Sciatic nerve (tissue), 2 donors: ENCODE results near the gene C1QC. TPM values are rescaled to one million over a fixed set of nuclear protein-coding genes. Genes with fewer than 3 reads are reported as not detected.
A peak's percentile ranks its signal among the peaks of the same experiment; 100 is the strongest.
"Not testable (repeated sequence)": the region's sequence is repeated elsewhere in the genome, so short reads cannot be mapped to it uniquely, and the experiment has no call there.

ENCODE experiments used
- ATAC-seq: fragments of 200-7000 bp; cut with Tn5 transposase; one replicate; pipeline ENCODE4 v1.9.1; 2020; ENCODE audit warnings: mild to moderate bottlenecking, moderate library complexity
- DNase-seq: peaks from one replicate; pipeline ENCODE4 v3.0.0-alpha.2; 2020; ENCODE audit warnings: low spot score
- intact Hi-C: fragments of 100-400 bp; cut with DNase I; formaldehyde crosslinking; loops from one replicate; pipeline ENCODE4 v1.14.2; 2022
- total RNA-seq: library from RNA; stranded (reverse); fragmentation: NEBNext Ultra II Directional; extraction: Animal tissue kit (Norgen Biotek cat#: 25700); gene quantifications from one replicate; pipeline ENCODE4 v1.2.1, GENCODE V29; 2021
- donor health status: DM: no; HTN: no; CAD: no.
- donor health status: DM: no; HTN: no; CAD: no.

C1QC gene
- total RNA-seq, 1 donor from 2014 or later, result 126 TPM

DNA sequence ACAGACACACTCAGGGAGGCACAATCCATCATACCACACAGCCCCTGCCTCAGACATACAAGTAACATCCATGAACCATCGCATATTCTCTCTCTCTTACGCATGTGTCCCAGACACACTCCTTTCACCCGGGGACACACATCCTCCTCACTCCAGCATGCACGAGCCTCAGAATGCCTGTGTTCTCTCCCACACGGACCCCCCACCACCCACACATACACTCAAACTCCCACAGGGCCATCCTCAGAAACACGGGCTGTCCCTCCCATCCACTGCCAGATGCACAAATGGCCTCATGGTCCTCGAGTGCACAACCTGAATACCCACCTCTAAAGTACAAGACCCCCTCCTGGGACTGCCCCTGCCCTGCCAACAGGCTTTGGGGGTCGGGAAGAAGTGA lies 2.2 kb upstream of the C1QC start:
- no peak for DNase-seq
- ATAC-seq, result no peak
- intact Hi-C loops, result loop anchor here (5.0 kb wide), 1 partner anchor 224 kb away; no protein-coding TSS in a partner anchor

DNA sequence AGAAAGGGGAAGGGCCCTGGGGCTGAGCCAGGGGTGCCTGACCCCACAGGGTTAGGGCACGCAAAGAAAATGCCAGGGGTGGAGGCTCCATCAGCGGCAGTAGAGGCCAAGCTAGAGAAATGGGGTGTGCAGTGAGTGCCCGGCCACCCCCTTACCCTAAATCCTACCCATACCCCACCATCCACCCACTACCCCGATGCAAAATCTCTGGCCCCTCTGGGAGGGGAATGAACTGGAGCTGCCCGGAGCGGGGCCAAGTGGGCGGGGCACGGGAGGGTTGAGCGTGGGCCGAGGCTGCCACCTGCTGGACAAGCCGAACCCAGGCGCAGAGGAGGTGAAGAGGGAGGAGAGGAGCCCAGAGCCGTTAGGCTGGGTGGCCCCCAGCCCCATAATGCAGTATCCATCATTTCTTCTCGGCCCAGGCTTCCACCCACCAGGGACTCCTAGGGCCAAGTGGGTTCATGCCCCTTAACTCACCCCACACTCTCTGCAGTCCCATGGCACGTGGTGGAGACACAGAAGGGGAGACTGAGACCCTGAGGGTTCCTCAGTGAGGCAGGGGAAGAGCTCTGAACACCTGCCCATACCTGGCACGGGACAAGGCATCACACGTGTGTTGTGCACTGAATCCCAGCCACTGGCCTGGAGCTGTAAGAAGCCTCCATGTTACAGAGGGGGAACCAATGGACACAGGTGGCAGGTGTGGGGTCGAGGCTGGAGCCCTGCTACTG lies 1.4 kb upstream of the C1QC start:
- intact Hi-C loops, result loop anchor here (5.0 kb wide), 1 partner anchor 225 kb away; no protein-coding TSS in a partner anchor
- ATAC-seq (peak; percentile 90), DNase-seq (peak; percentile 92)

DNA sequence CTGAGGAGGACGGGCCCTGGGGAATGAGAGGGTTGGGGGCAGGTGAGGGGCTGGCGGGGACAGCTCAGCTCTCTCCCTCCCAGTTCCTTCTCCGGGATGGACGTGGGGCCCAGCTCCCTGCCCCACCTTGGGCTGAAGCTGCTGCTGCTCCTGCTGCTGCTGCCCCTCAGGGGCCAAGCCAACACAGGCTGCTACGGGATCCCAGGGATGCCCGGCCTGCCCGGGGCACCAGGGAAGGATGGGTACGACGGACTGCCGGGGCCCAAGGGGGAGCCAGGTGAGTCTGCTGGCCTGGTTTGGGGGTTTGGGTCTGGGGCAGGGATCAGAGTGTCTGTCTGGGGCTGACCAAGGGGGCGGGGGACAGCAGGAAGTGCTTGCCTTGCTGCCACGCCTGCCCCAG lies 495 bp downstream of the C1QC start:
- DNase-seq, result no peak
- ATAC-seq, result no peak
- intact Hi-C loops, result loop anchor here (5.0 kb wide), 1 partner anchor 227 kb away; no protein-coding TSS in a partner anchor

DNA sequence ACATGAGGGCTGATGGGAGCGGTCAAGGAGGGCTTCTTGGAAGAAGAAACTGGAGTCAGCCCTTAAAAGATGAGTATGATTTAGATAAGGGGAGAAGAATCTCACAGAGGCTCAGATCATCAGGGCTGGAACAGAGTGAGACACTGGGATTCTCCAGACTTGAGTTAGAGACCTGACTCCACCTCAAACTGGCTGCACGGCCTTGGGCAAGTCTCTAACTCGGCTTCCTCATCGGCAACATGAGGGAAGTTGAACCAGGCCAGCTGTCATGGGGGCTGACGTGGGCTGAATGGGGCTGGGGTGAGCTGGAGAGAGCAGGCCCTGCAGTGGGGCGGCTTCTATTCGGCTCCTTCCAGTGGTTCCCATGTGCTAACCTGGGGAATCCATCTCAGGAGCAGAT lies 2.5 kb downstream of the C1QC start:
- ATAC-seq (no peak), DNase-seq (no peak)
- intact Hi-C loops, result no loop called here

DNA sequence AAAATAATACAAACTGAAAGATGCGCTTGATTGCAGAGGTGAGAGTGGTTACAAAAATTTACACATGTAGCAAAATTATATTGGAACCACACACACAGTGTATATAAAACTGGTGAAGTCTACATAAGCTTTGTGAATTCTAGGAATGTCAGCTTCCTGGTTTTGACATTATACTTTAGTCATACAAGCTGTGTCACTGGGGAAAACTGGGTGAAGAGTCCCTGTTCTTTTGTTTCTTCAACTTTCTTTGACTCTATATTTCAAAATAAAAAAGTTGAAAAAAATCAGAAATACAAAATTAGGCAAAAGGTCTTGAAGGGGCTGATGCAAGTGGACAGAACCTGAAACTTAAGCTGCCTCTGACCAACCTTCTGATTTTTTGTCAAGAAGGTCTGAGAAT lies 3.0 kb downstream of the C1QC start:
- intact Hi-C loops, result no loop called here
- no peak for DNase-seq
- ATAC-seq, result no peak

DNA sequence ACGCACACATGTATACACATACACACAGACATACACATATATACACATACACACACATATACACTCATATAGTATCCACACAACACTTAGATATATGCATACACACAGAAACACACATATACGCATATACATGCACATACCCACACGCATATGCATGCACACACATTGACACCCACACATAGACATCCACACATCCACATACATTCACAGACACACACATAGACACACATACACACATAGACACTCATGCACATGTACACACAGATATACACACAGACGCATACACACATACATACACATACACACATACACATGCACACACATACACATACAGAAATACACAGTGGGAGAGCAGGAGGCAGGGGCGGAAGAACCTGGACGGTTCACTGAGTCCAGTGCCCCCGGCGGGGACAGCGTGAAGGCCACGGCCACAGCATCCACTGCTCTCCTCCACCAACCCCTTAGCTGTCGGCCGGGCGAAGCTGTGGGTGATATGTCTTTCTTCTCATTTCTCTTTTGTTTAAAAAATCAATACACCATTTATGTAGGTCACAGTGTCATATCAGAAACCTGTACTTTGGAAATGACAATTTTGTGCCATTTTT lies 6.8 kb downstream of the C1QC start:
- ATAC-seq (no peak), DNase-seq (no peak)
- intact Hi-C loops, result no loop called here

DNA sequence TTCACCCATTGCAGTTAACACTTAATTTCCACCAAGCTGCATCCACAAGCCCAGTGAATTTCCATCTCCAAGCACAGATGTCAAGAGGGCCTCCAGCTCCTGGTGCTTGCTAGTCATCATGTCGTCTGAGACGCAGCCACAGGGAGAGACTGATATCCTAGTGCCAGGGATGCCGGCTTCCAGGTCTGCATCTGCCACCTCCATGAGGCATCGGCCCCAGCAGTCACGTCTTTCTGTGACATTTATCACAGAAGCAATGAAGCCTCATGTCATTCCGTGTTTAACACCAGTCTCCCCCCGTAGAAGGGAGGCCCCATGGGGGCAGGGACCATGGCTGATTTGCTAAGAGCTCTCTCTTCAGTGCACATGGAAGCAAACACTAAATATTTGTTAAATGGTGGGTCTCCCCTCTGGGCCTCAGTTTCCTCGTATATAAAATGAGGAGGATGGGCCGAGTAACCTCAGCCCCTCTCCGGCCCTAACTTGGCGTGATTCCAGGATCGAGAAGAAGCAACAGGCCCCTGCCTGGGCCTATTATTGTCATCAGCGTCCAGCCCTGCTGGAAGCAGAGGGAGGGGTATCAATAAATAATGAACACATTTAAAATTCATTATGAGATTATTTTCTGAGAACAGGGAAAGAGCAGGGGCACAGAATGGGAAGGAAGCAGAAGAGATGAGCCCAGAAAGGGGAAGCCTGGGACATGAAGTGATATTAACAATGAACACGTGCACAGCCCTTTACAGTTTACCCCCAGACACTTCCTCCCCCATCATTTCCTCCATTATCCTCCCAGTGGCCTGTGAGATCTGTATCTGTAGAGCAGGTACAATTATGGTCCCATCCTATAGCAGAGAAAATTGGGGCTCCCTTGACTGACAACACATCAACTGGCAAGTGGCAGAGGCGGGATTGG lies 8.8 kb downstream of the C1QC start:
- ATAC-seq, result peak; percentile 60
- intact Hi-C loops, result no loop called here
- DNase-seq, result no peak

DNA sequence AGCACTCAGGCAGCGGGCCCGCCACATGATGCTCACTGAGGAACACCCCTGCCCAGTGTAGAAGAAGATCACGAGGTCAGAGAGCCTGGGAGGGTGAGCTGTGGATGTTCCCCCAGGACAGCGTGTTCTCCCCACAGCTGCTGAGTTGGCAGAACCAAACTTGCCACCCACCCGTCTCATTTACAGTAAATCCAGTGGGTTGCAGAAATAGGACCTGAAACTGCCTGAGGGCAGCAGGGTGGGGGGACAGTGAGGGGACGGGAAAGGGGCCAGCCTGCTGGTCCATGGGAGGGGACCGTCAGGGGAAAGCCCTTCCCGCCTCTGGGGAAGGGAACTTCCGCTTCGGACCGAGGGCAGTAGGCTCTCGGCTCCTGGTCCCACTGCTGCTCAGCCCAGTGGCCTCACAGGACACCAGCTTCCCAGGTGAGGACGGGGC lies 9.5 kb downstream of the C1QC start, which contains the start of gene C1QB:
C1QB (plus strand) TSS at position 356 of the 436 bp plus-strand sequence. CDS start 6,227 bp downstream, outside the sequence.
- DNase-seq (peak; percentile 68), ATAC-seq (peak; percentile 89)
- intact Hi-C loops, result no loop called here

DNA sequence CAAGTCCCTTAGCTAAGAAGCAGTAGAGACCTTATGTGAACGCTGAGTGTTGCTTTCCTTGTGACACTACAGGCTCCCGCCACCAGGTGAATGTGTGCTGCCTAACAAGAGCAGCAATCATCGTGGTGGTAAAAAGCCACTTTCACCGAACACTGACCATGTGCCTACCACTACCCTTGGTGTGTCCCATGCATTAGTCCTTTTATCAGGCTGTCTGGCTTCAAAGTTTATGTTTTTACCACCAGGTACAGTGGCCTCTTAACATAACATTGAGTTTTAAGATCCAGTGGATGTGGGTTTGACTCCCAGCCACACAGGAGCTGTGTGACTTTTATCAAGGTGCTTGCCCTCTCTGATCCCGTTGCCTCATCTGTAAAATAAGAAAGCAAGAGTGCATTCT lies 11.3 kb downstream of the C1QC start:
- intact Hi-C loops, result no loop called here
- ATAC-seq, result no peak
- no peak for DNase-seq

DNA sequence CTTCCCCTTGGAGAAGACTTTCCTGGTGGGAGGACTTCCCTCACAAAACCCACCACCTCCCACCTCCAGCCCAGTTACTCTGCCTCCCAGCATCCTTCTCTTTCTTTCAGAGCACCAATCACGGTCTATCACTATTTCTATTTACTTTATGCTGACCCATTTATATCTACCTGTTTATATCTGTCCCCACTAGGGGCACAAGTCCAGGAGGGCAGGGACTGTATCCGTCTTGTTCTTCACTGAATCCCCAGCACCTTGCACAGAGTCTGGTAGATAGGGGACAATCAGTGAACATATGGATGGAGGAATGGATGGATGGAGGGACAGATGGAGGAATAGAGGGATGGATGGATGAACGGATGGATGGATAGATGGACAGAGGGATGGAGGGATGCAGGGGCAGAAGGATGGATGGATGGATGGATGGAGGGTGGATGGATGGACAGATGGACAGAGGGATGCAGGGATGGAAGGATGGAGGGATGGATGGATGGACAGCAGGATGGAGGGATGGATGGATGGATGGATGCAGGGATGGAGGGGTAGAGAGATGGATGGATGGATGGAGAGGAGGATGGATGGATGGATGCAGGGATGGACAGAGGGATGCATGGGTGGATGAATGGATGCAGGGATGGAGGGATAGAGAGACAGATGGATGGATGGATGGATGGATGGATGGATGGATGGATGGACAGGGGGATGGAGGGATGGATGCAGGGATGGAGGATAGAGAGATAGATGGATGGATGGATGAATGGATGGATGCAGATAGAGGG lies 15.1 kb downstream of the C1QC start:
- DNase-seq (no peak), ATAC-seq (no peak)
- intact Hi-C loops, result no loop called here

DNA sequence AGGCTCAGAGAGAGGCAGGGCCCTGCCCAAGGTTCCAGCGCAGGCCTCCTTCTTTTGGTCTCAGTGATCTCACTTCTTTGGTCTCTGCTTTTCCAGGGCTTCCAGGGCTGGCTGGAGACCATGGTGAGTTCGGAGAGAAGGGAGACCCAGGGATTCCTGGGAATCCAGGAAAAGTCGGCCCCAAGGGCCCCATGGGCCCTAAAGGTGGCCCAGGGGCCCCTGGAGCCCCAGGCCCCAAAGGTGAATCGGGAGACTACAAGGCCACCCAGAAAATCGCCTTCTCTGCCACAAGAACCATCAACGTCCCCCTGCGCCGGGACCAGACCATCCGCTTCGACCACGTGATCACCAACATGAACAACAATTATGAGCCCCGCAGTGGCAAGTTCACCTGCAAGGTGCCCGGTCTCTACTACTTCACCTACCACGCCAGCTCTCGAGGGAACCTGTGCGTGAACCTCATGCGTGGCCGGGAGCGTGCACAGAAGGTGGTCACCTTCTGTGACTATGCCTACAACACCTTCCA lies 17.3 kb downstream of the C1QC start:
- intact Hi-C loops, result no loop called here
- no peak for ATAC-seq
- DNase-seq, result no peak

DNA sequence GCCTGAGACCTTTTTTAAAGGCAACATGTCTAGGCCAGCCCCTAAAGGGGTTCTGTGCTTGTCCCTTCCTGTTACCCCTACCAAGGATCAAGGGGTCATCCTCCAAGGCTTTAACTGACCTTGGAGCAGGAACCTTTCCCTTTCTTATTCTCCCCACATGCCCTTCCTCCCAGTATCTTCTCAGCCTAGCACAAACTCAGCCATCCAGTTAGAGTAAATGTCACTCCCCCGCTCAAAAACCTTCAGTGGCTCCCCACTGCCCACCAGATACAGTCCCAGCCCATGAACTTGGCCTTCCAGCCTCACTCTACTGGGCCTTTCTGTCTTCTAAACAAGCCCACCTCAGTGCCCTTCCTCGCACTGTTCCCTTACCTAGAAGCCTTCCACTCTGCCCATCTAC lies 18.4 kb downstream of the C1QC start:
- DNase-seq, result no peak
- peak; percentile 11 for ATAC-seq
- intact Hi-C loops, result no loop called here

DNA sequence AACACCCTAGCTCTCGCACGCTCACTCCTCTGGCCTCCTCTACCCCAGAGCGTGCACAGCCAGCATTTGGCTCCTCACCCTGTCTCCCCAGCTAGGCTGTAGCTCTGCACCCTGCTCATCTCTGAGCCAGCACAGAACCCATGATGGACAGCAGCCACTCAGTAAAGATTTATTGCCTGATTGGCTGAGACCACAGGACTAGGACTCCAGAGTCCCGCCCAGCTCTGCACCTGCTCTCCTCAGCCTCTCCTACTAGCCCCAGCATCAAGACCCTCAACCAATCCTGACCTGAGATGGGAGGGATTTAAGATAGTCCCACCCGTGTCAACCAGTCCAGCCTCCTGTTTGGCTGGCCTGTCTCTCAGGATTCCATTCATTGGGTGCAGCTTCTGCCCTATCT lies 18.9 kb downstream of the C1QC start:
- intact Hi-C loops, result no loop called here
- DNase-seq (no peak), ATAC-seq (peak; percentile 83)

DNA sequence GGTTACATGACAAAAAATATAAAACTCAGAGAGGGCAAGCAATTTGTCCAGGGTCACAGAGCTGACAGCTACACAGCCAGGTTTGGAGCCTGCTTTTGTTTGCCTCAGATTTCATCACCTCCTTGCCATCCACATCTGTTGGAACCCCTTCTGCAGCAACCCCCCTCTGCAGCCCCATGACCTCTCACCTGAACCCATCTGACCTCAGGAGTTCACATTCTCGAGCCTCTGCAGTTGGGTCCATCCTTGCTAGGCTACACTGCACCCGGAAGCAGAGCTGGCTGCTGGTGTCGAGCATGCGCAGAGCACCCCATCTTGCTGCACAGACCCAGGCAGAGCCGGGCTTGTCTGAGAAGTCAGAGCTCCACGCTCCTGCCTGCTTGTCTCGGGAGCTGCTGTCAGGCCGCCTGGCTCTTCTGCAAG lies 19.6 kb downstream of the C1QC start:
- intact Hi-C loops, result no loop called here
- DNase-seq (no peak), ATAC-seq (no peak)

DNA sequence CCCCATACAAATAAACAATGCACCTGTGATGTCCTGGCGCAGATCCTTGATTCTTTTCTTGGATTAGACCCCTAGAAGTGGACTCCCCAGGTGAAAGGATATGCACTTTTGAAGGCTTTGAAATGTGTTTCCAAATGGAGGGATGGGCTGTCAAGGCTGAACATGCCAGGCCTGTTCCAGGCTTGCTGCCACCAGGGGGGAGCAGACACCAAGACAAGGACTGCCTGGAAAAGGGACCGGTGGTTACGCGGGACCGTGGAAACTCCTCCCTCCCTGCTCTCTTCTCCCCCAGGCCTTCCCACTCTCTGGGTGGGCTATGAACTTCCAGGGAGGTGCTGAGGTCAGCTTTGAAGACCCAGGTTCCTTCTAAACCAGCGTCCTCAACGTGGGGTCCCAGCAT lies 22.3 kb downstream of the C1QC start:
- no peak for ATAC-seq
- intact Hi-C loops, result no loop called here
- DNase-seq, result no peak

DNA sequence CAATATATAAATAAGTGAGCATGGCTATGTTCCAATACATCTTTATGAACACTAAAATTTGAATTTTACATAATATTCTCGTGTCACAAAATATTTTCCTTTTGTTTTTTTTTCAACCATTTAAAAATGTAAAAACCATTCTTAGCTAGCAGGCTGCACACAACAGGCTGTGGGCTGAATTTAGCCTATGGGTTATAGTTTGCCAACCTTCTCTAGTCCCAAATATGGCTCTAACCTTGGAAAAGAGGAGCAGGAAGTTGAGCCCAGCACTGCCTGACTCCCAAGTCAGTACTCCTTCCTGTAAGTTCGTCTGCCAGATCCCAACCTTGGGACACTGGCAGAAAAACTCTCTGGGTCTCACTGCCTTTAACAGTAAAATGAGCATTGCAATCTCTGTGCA lies 23.0 kb downstream of the C1QC start:
- no peak for ATAC-seq
- intact Hi-C loops, result no loop called here

DNA sequence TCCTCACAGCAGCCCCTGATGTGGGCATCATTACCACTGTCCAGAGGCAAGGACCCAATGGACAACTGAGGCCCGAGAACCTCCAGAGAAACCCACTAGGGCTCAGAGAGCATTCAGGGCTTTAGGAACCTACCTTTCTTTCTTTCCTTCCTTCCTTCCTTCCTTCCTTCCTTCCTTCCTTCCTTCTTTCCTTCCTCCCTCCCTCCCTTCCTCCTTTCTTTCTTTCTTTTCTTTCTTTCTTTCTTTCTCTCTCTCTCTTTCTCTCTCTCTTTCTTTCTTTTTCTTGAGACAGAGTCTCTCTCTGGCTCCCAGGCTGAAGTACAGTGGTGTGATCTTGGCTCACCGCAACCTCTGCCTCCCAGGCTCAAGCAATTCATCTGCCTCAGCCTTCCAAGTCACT lies 25.4 kb downstream of the C1QC start:
- intact Hi-C loops, DNase-seq, ATAC-seq: not testable (repeated sequence)

More for the DNA sequence above, 23.0 kb downstream of the C1QC start:
- DNase-seq, result no peak

DNA sequence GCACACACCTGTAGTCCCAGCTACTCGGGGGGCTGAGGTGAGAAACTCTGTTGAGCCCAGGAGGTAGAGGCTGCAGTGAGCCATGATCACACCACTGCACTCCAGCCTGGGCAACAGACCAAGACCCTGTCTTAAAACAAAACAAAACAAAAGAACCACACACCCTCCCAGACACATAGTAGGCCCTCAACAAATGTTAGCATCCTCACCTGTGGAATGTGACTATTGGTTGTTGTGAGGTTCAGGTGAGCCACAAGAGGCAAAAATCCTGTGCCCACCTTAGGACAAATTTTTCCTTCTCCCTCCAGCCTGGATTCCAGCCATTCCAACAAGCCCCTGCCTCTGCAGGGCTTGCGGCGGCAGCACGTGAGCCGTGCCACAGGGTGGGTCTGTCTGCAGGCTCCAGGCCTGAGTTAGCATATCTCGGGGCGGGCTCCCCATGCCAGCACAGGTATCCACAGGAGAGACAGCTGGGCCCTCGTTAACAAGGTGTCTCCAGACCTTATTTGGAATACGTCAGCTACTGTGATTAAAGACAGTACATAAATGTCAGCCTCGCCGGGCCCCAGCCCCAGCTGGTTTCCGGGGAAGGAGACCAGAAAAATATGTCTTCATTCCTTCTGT lies 27.0 kb downstream of the C1QC start:
- no peak for DNase-seq
- ATAC-seq, result no peak
- intact Hi-C loops, result no loop called here
